ENCODE measurements around the gene FKRP.
"Not testable (repeated sequence)": the region's sequence is repeated elsewhere in the genome, so short reads cannot be mapped to it uniquely, and the experiment has no call there.

FKRP gene

GRCh38 chr19:46786236-46787039 lies 40.6 kb downstream of the FKRP start:
- DNase-seq: peak; percentile 7

GRCh38 chr19:46787040-46787330 lies 41.1 kb downstream of the FKRP start:
- no peak for DNase-seq

- no peak for DNase-seq
Measured at GRCh38 chr19:46787331-46788261, 41.7 kb downstream of the FKRP start.

GRCh38 chr19:46788262-46788967 lies 42.6 kb downstream of the FKRP start, which contains the start of gene SLC1A5:
Gene SLC1A5, minus strand, starts transcription at chr19:46788594. Its CDS starts 629 bp downstream, at chr19:46787965.
- DNase-seq: peak; percentile 59

- DNase-seq: no peak
Measured at GRCh38 chr19:46788968-46789338, 43.1 kb downstream of the FKRP start.

DNA sequence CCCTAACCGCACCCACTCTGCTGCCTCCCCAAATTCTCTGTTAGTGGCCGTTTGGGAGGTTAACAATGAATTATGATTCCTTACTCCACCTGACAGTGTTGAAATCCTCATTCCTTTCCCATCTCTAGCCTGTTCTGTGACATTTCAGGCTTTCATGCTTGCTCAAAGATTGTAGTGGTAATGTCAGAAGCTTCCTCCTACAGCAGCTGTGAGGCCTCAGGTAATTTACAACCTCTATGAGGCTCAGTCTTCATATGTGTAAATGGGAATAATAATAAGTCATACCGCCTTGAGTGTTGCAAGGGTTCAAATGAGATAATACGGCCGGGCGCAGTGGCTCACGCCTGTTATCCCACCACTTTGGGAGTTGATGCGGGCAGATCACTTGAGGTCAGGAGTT lies 43.5 kb downstream of the FKRP start:
- no peak for DNase-seq

- DNase-seq: no peak
Measured at GRCh38 chr19:46791944-46792343, 46.1 kb downstream of the FKRP start.

DNA sequence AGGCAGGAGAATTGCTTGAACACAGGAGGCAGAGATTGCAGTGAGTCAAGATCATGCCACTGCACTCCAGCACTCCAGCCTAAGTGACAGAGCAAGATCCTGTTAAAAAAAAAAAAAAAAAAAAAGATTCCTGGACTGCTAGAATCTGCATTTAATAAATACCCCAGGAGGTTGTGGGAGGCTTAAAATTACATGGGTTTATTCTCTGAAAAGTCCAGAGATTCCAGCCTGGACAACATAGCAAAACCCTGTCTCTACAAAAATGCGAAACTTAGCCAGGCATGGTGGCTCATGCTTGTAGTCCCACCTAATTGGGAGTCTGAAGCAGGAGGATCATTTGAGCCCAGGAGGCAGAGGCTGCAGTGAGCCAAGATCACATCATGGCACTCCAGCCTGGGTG lies 52.0 kb downstream of the FKRP start:
- no peak for DNase-seq

DNA sequence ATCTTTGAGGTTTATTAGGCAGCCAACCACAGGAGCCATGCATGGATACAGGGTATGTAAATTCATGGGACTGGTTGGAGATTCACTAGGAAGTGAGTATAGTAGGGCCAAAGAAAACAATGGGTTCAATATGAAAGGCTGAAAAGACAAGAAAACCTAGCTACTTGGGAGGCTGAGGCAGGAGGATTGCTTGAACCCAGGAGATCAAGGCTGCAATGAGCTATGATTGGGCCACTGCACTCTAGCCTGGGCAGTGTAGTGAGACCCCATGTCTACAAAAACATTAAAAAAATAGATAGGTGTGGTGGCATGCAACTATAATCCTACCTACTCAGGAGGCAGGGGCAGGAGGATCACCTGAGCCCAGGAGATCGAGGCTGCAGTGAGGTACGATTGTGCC lies 52.9 kb downstream of the FKRP start:
- DNase-seq: no peak

- DNase-seq: no peak
Measured at GRCh38 chr19:46802152-46802551, 56.3 kb downstream of the FKRP start.

GRCh38 chr19:46803555-46803954 lies 57.7 kb downstream of the FKRP start:
- no peak for DNase-seq

GRCh38 chr19:46804432-46804831 lies 58.6 kb downstream of the FKRP start:
- DNase-seq: not testable (repeated sequence)

- DNase-seq: no peak
Measured at GRCh38 chr19:46806656-46807055, 60.8 kb downstream of the FKRP start.
